ENCODE data around the gene SETD7. TPM values are rescaled to one million over a fixed set of nuclear protein-coding genes. Genes with fewer than 3 reads are reported as not detected.

SETD7 gene
- total RNA-seq, 1 donor from 2014 or later = 39.4 TPM

- intact Hi-C loops (cut with DNase I) = no loop called here
- Histone ChIP-seq H3K4me3 (no peak overlapping the region), H3K27ac (no peak overlapping the region), H3K9me3 (no peaks in the 10 kb centered on the region), H3K36me3 (no peaks in the 10 kb centered on the region), H3K27me3 (ENCODE audit: low read depth) (no peaks in the 10 kb centered on the region), H3K4me1 (no peaks in the 10 kb centered on the region)
- no peak for TF ChIP-seq CTCF (IDR thresholded peaks at IDR 0.05)
- DNase-seq (no peak), ATAC-seq (no peak)
Measured at GRCh38 chr4:139568206-139568955, 12.4 kb upstream of the SETD7 start.

- H3K27me3 ChIP-seq (ENCODE audit: low read depth) = no peaks in the 10 kb centered on the region
- ATAC-seq (no peak), DNase-seq (no peak)
- no peak overlapping the region for H3K27ac ChIP-seq
- H3K4me1 ChIP-seq = no peaks in the 10 kb centered on the region
- H3K9me3 ChIP-seq = no peaks in the 10 kb centered on the region
- TF ChIP-seq CTCF (IDR thresholded peaks at IDR 0.05) = no peak
- intact Hi-C loops (cut with DNase I) = no loop called here
- H3K4me3 ChIP-seq = no peak overlapping the region
- no peaks in the 10 kb centered on the region for H3K36me3 ChIP-seq
Measured at GRCh38 chr4:139567159-139567870, 11.3 kb upstream of the SETD7 start.

GRCh38 chr4:139564502-139564901, 8.5 kb upstream of the SETD7 start:
- Histone ChIP-seq H3K36me3 (no peaks in the 10 kb centered on the region), H3K9me3 (no peaks in the 10 kb centered on the region), H3K4me3 (no peak overlapping the region), H3K27me3 (ENCODE audit: low read depth) (no peaks in the 10 kb centered on the region), H3K27ac (no peak overlapping the region), H3K4me1 (peaks cover 18% of the 10 kb centered on the region)
- intact Hi-C loops (cut with DNase I) = no loop called here
- ATAC-seq (no peak), DNase-seq (no peak)
- TF ChIP-seq CTCF (IDR thresholded peaks at IDR 0.05) = no peak

GRCh38 chr4:139563515-139563914, 7.5 kb upstream of the SETD7 start:
- H3K27ac ChIP-seq = no peak overlapping the region
- no peaks in the 10 kb centered on the region for H3K9me3 ChIP-seq
- H3K4me3 ChIP-seq = no peak overlapping the region
- peaks cover 28% of the 10 kb centered on the region for H3K4me1 ChIP-seq
- H3K27me3 ChIP-seq (ENCODE audit: low read depth) = no peaks in the 10 kb centered on the region
- no peak for TF ChIP-seq CTCF (IDR thresholded peaks at IDR 0.05)
- intact Hi-C loops (cut with DNase I) = no loop called here
- no peak for ATAC-seq
- no peak for DNase-seq
- no peaks in the 10 kb centered on the region for H3K36me3 ChIP-seq

- intact Hi-C loops (cut with DNase I) = no loop called here
Measured at GRCh38 chr4:139562839-139563238, 6.8 kb upstream of the SETD7 start.

More at GRCh38 chr4:139562839-139563238, 6.8 kb upstream of the SETD7 start:
- Histone ChIP-seq H3K27ac (no peak overlapping the region), H3K4me1 (peaks cover 32% of the 10 kb centered on the region), H3K4me3 (no peak overlapping the region), H3K36me3 (no peaks in the 10 kb centered on the region), H3K27me3 (ENCODE audit: low read depth) (no peaks in the 10 kb centered on the region), H3K9me3 (no peaks in the 10 kb centered on the region)
- ATAC-seq (no peak), DNase-seq (no peak)
- no peak for TF ChIP-seq CTCF (IDR thresholded peaks at IDR 0.05)

Data from lower lobe of right lung (tissue), 2 donors.